Esophagus squamous epithelium (tissue), 5 donors: ENCODE measurements around the gene STAC3. TPM values are rescaled to one million over a fixed set of nuclear protein-coding genes. Genes with fewer than 3 reads are reported as not detected.

Experiments
- DNase-seq: peaks from one replicate; lab custom pipeline; 2025; lab: John Stamatoyannopoulos, UW
- H3K27ac ChIP-seq, 4 donors: fragments of 200-600 bp; sonication (generic); one replicate each; pipeline ENCODE4 v1.5.1; 2016 to 2019; ENCODE audit warnings: mild to moderate bottlenecking in 1 of 4
- H3K27me3 ChIP-seq, 4 donors: fragments of 200-600 bp; sonication (generic); 1 replicate in 3 of 4; 2 replicates in 1 of 4; pipeline versions ENCODE4 v1.5.1 to v1.6.0; 2017 to 2021; ENCODE audit warnings: antibody characterized with exemption in 1 of 4
- H3K36me3 ChIP-seq, 3 donors: fragments of 200-600 bp; sonication (generic); one replicate each; pipeline ENCODE4 v1.5.1; 2016 to 2019
- H3K4me1 ChIP-seq, 3 donors: fragments of 200-600 bp; sonication (generic); one replicate each; pipeline ENCODE4 v1.5.1; 2017 to 2019
- H3K4me3 ChIP-seq, 4 donors: fragments of 200-600 bp; sonication (generic); 1 replicate in 3 of 4; 2 replicates in 1 of 4; pipeline ENCODE4 v1.5.1; 2016 to 2019; ENCODE audit warnings: mild to moderate bottlenecking in 2 of 4, moderate library complexity in 1 of 4
- H3K9me3 ChIP-seq, 3 donors: fragments of 200-600 bp; sonication (generic); one replicate each; pipeline ENCODE4 v1.5.1; 2016 to 2019
- POLR2A ChIP-seq, 4 donors: fragments of 450-650 bp; IDR thresholded peaks; one replicate each; pipeline ENCODE4 v1.6.1; 2017; ENCODE audit warnings: antibody characterized with exemption in 4 of 4, mild to moderate bottlenecking in 4 of 4, moderate library complexity in 3 of 4
- WGBS, 2 donors: methylation state at CpG; one replicate each; pipeline ENCODE4 v1.1.5; 2018; 5-methylcytosine and 5-hydroxymethylcytosine counted together
- intact Hi-C: fragments of 100-400 bp; cut with DNase I; formaldehyde crosslinking; loops from one replicate; pipeline ENCODE4 v1.15.0; 2022
- total RNA-seq, 4 donors: library from RNA; depleted of rRNA; stranded (reverse); fragments of >200 nt; gene quantifications; one replicate each; pipeline ENCODE4 v1.1.0, GENCODE V29; 2016
- TF ChIP-seq, protein P1 (sequence below), 6 experiments: fragments of 450-650 bp in 4 of 6; fragments of 200-600 bp in 2 of 6; sonication (generic) in 2 of 6; IDR thresholded peaks; one replicate each; pipeline ENCODE4 v1.5.1; 2016 to 2019; ENCODE audit warnings: antibody characterized with exemption in 6 of 6, mild to moderate bottlenecking in 4 of 6, moderate library complexity in 4 of 6
- donor health status: DM: yes; HTN: yes; CAD: no.

STAC3 gene
- total RNA-seq, 4 donors from 2014 or later: 0.29 to 0.95 (median 0.47) TPM

DNA sequence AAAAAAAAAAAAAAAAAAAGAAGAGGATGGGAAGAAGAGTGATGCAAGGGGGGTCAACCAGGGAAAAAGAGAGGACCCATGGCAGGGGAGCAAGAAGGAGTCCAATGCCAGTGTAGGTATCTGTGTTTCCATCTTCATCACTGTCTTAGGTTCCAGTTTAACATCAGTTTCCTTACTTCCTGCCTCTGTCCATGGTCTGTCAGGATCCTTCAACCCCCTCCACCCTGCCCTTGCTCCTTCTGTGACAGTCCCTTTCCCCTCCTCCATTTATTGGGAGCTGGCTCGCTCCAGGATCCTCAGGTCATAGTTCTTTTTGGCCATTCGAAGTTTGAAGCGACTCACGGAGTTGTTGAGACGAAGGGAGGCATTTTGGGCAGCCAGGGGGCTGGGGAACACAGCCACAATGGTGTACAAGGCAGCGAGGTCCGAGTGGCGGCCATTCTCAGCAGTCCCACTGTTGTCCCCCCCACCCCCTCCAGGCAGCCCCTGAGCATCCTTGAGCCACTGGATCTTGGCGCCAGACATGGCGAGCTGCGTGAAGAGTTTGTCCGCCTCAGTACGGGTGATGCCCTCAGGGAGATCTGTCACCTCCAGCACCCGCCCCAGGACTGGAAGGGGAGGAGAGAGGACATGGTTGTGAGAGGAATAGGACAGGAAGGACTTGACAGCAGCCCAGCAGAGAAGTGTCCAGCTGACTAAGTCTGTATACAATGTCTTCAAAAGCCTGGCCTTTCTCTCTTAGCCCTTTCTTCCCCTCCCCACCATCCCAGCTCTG is 3.7 kb upstream of the STAC3 start:
- Histone ChIP-seq H3K4me3 (no peak overlapping the region), H3K36me3 (peaks cover 0 to 67% (median 14%) of the 10 kb centered on the region in 3 donors), H3K27me3 (no peaks in the 10 kb centered on the region), H3K9me3 (no peaks in the 10 kb centered on the region), H3K4me1 (no peaks in the 10 kb centered on the region), H3K27ac (no peak overlapping the region)
- 100% methylated on average over 4 of the region's 14 CpGs; no CpG with 5 or more reads in 1 of the 2 donors for WGBS, 2 donors
- intact Hi-C loops: no loop called here
- no peak for TF ChIP-seq POLR2A (IDR thresholded peaks at IDR 0.05)
- TF ChIP-seq, protein P1, sequence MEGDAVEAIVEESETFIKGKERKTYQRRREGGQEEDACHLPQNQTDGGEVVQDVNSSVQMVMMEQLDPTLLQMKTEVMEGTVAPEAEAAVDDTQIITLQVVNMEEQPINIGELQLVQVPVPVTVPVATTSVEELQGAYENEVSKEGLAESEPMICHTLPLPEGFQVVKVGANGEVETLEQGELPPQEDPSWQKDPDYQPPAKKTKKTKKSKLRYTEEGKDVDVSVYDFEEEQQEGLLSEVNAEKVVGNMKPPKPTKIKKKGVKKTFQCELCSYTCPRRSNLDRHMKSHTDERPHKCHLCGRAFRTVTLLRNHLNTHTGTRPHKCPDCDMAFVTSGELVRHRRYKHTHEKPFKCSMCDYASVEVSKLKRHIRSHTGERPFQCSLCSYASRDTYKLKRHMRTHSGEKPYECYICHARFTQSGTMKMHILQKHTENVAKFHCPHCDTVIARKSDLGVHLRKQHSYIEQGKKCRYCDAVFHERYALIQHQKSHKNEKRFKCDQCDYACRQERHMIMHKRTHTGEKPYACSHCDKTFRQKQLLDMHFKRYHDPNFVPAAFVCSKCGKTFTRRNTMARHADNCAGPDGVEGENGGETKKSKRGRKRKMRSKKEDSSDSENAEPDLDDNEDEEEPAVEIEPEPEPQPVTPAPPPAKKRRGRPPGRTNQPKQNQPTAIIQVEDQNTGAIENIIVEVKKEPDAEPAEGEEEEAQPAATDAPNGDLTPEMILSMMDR (IDR thresholded peaks at IDR 0.05): no peak
- DNase-seq: no peak

GRCh38 chr12:57250541-57250940 is 446 bp downstream of the STAC3 start:
- no peaks in the 10 kb centered on the region for H3K4me1 ChIP-seq
- WGBS, 2 donors: 69 to 89% methylated on average over 2 to 3 of the region's 3 CpGs
- no peak for TF ChIP-seq POLR2A (IDR thresholded peaks at IDR 0.05)
- TF ChIP-seq, protein P1 (IDR thresholded peaks at IDR 0.05): no peak
- no peak for DNase-seq
- H3K27me3 ChIP-seq: no peaks in the 10 kb centered on the region
- H3K9me3 ChIP-seq: no peaks in the 10 kb centered on the region
- H3K27ac ChIP-seq: no peak overlapping the region
- peaks cover 0 to 25% (median under 1%) of the 10 kb centered on the region in 3 donors for H3K36me3 ChIP-seq
- H3K4me3 ChIP-seq: no peak overlapping the region
- intact Hi-C loops: no loop called here

DNA sequence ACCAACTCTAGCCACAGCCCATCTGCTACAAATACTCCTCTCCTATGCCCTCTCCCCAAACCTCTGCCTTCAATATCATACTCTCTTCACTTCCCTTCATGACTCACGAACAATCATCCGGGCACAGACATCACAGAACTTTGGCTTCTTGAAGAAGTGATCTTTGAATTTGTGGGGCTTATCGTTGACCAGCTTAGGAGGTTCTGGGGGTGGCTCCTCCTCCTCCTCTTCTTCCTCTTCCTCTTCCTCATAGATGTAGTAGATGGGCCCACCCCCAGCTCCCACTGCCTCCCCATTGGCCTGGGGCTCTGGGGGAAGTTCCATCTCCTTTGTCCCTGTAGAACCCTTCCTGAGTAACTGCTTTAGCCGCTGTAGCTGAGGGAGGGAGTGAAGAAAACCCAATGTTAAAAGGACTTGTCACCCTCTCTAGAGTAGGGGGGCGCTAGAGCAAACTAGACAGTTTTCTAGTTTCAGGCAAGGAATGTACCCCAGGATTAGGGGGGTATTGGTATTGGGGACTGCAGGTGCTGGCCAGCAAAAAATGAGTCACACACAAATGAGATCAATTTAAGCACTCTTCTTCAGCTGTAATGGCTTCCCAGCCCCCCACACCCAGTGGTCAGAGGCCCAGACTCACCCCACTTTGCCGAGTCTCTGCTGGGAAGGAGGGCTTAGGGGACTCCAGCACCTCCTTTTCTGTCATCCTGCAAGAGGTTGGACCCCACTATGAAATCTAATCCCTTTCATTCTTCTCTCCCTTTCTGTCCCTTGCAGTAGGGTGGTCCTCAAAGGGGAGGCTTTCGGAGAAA is 1.8 kb downstream of the STAC3 start:
- WGBS, 2 donors: 81 to 83% methylated on average over 5 to 6 of the region's 7 CpGs
- Histone ChIP-seq H3K4me1 (peaks cover 0 to 1% (median 0%) of the 10 kb centered on the region in 3 donors), H3K4me3 (peak overlapping the region in 1 of 4 donors; percentile 28), H3K27me3 (peaks cover 0 to 10% (median under 1%) of the 10 kb centered on the region in 4 donors), H3K9me3 (no peaks in the 10 kb centered on the region), H3K36me3 (peaks cover 0 to 11% (median 0%) of the 10 kb centered on the region in 3 donors), H3K27ac (no peak overlapping the region)
- TF ChIP-seq, protein P1 (IDR thresholded peaks at IDR 0.05): no peak
- TF ChIP-seq POLR2A (IDR thresholded peaks at IDR 0.05): no peak
- no peak for DNase-seq
- intact Hi-C loops: no loop called here

DNA sequence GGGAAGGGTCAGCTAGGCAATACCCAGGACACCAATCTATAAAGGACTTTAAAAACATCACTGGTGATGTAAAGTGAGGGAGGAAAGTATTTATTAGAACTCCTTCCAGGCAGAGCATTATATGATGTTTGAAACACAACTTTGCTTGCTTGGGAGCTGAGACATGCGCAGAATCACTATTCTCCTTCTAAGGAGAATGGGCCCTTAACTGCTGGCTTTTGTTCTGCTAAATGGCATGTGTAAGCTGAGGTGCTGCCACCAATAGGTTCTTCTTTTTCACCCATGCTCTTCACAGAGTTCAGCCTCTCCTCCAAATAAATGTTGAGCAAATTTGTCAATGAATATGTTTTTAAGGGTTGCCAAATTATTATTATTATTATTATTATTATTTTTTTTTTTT is 3.9 kb downstream of the STAC3 start:
- intact Hi-C loops: no loop called here
- H3K4me1 ChIP-seq: peaks cover 15 to 22% (median 20%) of the 10 kb centered on the region in 3 donors

More for the DNA sequence above, 3.9 kb downstream of the STAC3 start:
- H3K9me3 ChIP-seq: no peaks in the 10 kb centered on the region
- H3K27me3 ChIP-seq: peaks cover 5 to 31% (median 14%) of the 10 kb centered on the region in 4 donors
- TF ChIP-seq POLR2A (IDR thresholded peaks at IDR 0.05): no peak
- TF ChIP-seq, protein P1 (IDR thresholded peaks at IDR 0.05): no peak
- H3K36me3 ChIP-seq: no peaks in the 10 kb centered on the region
- H3K27ac ChIP-seq: no peak overlapping the region
- no peak overlapping the region for H3K4me3 ChIP-seq
- DNase-seq: no peak
- 100% methylated on average over 1 of the region's 1 CpG for WGBS, 2 donors
